Pancreas (tissue), 10 donors: Measurements from ENCODE around the gene ZNF823. TPM values are rescaled to one million over a fixed set of nuclear protein-coding genes. Genes with fewer than 3 reads are reported as not detected.

Source experiments
- ATAC-seq, 4 donors: fragments of 200-7000 bp; cut with Tn5 transposase; one replicate each; pipeline versions ENCODE4 v1.8.0 to v1.9.1; 2020; ENCODE audit warnings: mild to moderate bottlenecking in 4 of 4, moderate library complexity in 4 of 4
- DNase-seq, 6 donors: peaks; one replicate each; pipeline ENCODE4 v3.0.0-alpha.2; 2020
- FAIRE-seq: peaks from 2 replicates; lab custom pipeline; 2012; peaks lifted over from hg19 to GRCh38; lab: Jason Lieb, UNC
- H3K27ac ChIP-seq, 4 donors: fragments of 200-600 bp; sonication (generic); 1 replicate in 3 of 4; 2 replicates in 1 of 4; pipeline versions ENCODE4 v1.5.0 to v1.8.0; 2020
- H3K27me3 ChIP-seq, 4 donors: fragments of 200-600 bp; one replicate each; pipeline ENCODE4 v1.8.0; 2021
- H3K36me3 ChIP-seq, 3 donors: fragments of 200-600 bp; sonication (generic) in 1 of 3; one replicate each; pipeline versions ENCODE4 v1.5.0 to v1.8.0; 2020 to 2021
- H3K4me1 ChIP-seq, 3 donors: fragments of 200-600 bp; one replicate each; pipeline ENCODE4 v1.8.0; 2021
- H3K4me3 ChIP-seq, 4 donors: fragments of 200-600 bp; sonication (generic) in 2 of 4; one replicate each; pipeline versions ENCODE4 v1.5.0 to v1.8.0; 2020 to 2021
- H3K9me3 ChIP-seq, 4 donors: fragments of 200-600 bp; one replicate each; pipeline ENCODE4 v1.8.0; 2021
- WGBS, 2 donors: extraction: QIAGEN DNeasy Blood & Tissue Kit; methylation state at CpG; one replicate each; pipeline ENCODE4 v1.1.7; 2013; 5-methylcytosine and 5-hydroxymethylcytosine counted together
- intact Hi-C, 3 donors: fragments of 100-400 bp; cut with DNase I; formaldehyde crosslinking; loops; one replicate each; pipeline versions ENCODE4 v1.11.1 to v1.14.2; 2022
- polyA plus RNA-seq, 2 donors: library from polyadenylated mRNA; stranded (reverse); fragments of 200-250 nt; gene quantifications; one replicate each; pipeline ENCODE4 v1.2.3, GENCODE V29; 2013
- total RNA-seq, 6 donors: library from RNA; stranded (reverse); fragmentation: NEBNext Ultra II Directional in 4 of 6; extraction: Animal tissue kit (Norgen Biotek cat#: 25700) in 4 of 6; gene quantifications; one replicate each; pipeline versions ENCODE4 v1.2.1 to v1.2.4, GENCODE V29; 2021 to 2023
- TF ChIP-seq, protein P1 (sequence below), 4 donors: fragments of 200-600 bp; sonication (generic) in 3 of 4; IDR thresholded peaks; one replicate each; pipeline versions ENCODE4 v1.5.0 to v1.8.0; 2021; ENCODE audit warnings: antibody characterized with exemption in 4 of 4
- donor health status: healthy with polysubstance abuse.
- donor health status: DM: no; HTN: no; CAD: no; lungs with moderate emphysema.
- donor health status: DM: no; HTN: no; CAD: no.
- donor health status: control.
- donor health status: control.
- donor health status: Bipolar disorder and iron deficiency.
- donor health status: DM: yes; HTN: yes; CAD: no.
- donor health status: DM: no; HTN: no; CAD: no.
- donor health status: DM: no; HTN: no; CAD: no.
- donor health status: DM: yes; HTN: yes; CAD: no.

Gene ZNF823
- total and polyA plus RNA-seq, 8 donors: 2.5 to 4.7 (median 3.3) TPM

DNA sequence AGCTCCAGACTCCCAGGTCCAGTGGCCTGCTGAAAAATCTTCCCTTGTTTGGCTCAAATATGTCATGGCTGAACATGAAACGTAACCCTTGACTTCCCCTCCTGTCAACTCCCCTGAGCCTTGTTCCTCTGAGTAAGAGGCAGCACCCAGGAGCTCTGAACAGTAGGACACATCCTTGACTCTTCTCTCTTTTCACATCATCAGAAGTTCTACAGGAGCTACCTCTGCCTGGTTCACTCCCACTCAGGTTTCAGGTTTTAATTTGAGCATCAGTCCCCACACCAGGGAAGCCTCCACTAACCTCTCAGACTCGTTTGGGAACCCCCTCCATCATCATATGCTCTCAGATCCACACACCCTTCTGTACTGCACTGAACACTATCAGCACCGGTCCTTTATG, 30.3 kb downstream of the ZNF823 start:
- H3K9me3 ChIP-seq: no peaks in the 10 kb centered on the region
- whole genome bisulfite sequencing, 2 donors: 64 to 69% methylated on average over 3 of the region's 3 CpGs
- TF ChIP-seq, protein P1, sequence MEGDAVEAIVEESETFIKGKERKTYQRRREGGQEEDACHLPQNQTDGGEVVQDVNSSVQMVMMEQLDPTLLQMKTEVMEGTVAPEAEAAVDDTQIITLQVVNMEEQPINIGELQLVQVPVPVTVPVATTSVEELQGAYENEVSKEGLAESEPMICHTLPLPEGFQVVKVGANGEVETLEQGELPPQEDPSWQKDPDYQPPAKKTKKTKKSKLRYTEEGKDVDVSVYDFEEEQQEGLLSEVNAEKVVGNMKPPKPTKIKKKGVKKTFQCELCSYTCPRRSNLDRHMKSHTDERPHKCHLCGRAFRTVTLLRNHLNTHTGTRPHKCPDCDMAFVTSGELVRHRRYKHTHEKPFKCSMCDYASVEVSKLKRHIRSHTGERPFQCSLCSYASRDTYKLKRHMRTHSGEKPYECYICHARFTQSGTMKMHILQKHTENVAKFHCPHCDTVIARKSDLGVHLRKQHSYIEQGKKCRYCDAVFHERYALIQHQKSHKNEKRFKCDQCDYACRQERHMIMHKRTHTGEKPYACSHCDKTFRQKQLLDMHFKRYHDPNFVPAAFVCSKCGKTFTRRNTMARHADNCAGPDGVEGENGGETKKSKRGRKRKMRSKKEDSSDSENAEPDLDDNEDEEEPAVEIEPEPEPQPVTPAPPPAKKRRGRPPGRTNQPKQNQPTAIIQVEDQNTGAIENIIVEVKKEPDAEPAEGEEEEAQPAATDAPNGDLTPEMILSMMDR (IDR thresholded peaks at IDR 0.05): no peak
- DNase-seq: no peak
- no peaks in the 10 kb centered on the region for H3K27me3 ChIP-seq
- intact Hi-C loops: no loop called here
- H3K27ac ChIP-seq: no peak overlapping the region
- FAIRE-seq: no peak
- no peaks in the 10 kb centered on the region for H3K36me3 ChIP-seq
- H3K4me1 ChIP-seq: no peaks in the 10 kb centered on the region
- H3K4me3 ChIP-seq: no peak overlapping the region
- no peak for ATAC-seq

DNA sequence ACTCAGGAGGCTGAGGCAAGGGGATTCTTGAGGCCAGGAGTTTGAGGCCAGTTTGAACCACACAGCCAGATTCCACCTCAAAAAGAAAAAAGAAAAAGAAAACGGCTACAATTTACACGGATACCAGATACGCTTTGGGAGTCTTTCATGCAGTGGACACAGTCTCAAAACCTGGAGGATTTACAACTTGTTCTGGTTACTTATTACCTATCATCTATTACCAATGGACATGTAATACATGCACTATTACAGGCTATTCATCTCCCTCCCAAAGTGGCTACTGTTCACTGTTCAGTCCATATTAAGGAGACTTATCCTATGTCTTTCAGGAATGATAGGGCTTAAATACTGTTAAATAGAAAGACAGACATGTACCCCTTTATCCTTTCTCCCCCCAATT, 33.3 kb downstream of the ZNF823 start:
- TF ChIP-seq, protein P1 (IDR thresholded peaks at IDR 0.05): no peak
- no peaks in the 10 kb centered on the region for H3K9me3 ChIP-seq
- no peak overlapping the region for H3K4me3 ChIP-seq
- H3K4me1 ChIP-seq: no peaks in the 10 kb centered on the region
- H3K36me3 ChIP-seq: no peaks in the 10 kb centered on the region
- intact Hi-C loops: no loop called here
- DNase-seq (no peak), FAIRE-seq (no peak), ATAC-seq (no peak)
- no peaks in the 10 kb centered on the region for H3K27me3 ChIP-seq
- WGBS, 2 donors: 29 to 44% methylated on average over 3 of the region's 3 CpGs
- no peak overlapping the region for H3K27ac ChIP-seq

DNA sequence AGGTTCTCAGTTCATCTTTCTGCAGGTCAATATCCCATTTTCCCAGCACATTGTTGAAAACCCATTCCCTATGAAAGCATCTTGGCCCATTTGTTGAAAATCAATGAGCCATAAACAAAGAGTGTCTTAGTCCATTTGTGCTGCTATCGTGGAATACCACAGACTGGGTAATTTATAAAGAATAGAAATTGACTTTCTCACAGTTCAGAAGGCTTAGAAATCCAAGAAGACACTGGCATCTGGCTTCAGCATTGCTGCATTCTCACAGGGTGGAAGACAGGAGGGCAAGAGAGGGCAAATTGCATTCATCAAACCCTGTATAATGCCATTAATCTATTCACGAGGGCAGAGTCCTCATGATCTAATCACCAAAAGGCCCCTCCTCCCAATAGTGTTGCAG, 34.1 kb downstream of the ZNF823 start:
- TF ChIP-seq, protein P1 (IDR thresholded peaks at IDR 0.05): no peak
- no peak overlapping the region for H3K27ac ChIP-seq
- FAIRE-seq: no peak
- 42 to 44% methylated on average over 2 of the region's 2 CpGs for WGBS, 2 donors
- ATAC-seq: no peak
- no peak overlapping the region for H3K4me3 ChIP-seq
- intact Hi-C loops: no loop called here
- no peaks in the 10 kb centered on the region for H3K9me3 ChIP-seq
- no peaks in the 10 kb centered on the region for H3K36me3 ChIP-seq
- no peaks in the 10 kb centered on the region for H3K27me3 ChIP-seq
- no peak for DNase-seq
- no peaks in the 10 kb centered on the region for H3K4me1 ChIP-seq

DNA sequence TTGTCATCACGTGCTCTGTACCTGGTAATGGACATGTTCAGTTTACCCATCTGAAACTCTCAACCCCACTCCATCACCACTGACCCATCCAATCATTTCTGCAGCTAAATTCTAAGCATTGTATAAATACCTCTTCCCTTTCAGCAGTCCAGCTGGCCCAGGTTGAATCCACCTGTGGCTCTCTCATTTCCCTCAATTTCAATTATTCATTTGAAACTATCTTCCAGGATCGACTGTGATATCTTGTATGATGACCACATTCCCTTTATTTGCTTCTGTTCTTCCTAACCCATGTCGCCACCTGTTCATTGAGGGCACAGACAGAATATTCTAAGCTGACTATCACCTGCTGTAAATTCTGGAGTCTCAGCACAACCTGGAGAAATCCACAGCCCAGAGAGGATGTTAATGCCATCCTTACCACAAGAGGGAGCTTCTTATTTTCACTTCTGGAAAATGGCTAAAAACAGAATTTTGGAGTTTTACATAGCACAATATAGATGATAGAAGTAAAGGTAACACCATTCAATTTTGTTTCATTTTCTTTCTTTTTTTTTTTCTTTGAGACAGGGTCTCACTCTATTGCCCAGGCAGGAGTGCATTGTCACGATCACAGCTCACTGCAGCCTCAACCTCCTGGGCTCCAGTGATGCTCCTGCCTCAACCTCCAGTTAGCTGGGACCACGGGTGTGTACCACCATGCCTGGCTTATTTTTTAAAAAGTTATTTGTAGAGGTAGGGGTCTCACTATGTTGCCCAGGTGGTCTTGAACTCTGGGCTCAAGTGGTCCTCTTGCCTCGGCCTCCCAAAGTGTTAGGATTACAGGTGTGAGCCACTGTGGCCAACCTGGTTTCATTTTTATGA, 38.6 kb downstream of the ZNF823 start:
- intact Hi-C loops: loop anchor here in 1 of 3 donors (10.0 kb wide), 1 partner anchor 75 kb away; no protein-coding TSS in a partner anchor
- WGBS, 2 donors: 58 to 61% methylated on average over 6 of the region's 6 CpGs
- no peak overlapping the region for H3K4me3 ChIP-seq
- no peaks in the 10 kb centered on the region for H3K36me3 ChIP-seq
- H3K4me1 ChIP-seq: peaks cover 0 to under 1% (median 0%) of the 10 kb centered on the region in 3 donors
- peak in 1 of 6 donors; percentile 21 for DNase-seq
- H3K9me3 ChIP-seq: no peaks in the 10 kb centered on the region
- no peak overlapping the region for H3K27ac ChIP-seq
- TF ChIP-seq, protein P1 (IDR thresholded peaks at IDR 0.05): peak; percentile 39 to 61 (median 52)
- peak in 3 of 4 donors; percentile 79 to 85 (median 81) for ATAC-seq
- FAIRE-seq: peak; percentile 75
- no peaks in the 10 kb centered on the region for H3K27me3 ChIP-seq

DNA sequence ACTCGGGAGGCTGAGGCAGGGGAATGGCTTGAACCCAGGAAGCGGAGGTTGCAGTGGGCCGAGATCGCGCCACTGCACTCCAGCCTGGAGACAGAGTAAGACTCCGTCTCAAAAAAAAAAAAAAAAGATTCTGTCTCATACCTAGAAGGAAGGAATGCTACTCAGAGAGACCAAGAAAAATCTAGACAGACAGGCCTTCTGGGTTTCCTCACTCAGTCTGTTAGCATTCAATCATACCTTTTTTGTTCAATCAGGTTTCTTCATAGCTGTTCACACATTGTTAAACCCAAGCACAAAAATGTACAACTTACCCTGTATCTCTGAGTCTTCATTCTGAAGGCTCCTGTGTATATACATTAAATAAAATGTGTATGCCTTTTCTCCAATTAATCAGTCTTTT, 40.5 kb downstream of the ZNF823 start:
- Histone ChIP-seq H3K27me3 (no peaks in the 10 kb centered on the region), H3K9me3 (no peaks in the 10 kb centered on the region), H3K27ac (no peak overlapping the region), H3K4me3 (no peak overlapping the region), H3K36me3 (no peaks in the 10 kb centered on the region), H3K4me1 (peaks cover 0 to 6% (median 0%) of the 10 kb centered on the region in 3 donors)
- WGBS, 2 donors: 83 to 86% methylated on average over 6 of the region's 6 CpGs
- TF ChIP-seq, protein P1 (IDR thresholded peaks at IDR 0.05): no peak
- intact Hi-C loops: loop anchor here in 1 of 3 donors (10.0 kb wide), 1 partner anchor 77 kb away; no protein-coding TSS in a partner anchor
- ATAC-seq (no peak), FAIRE-seq (no peak), DNase-seq (no peak)
